NCI-H345 (cell line): Measurements from ENCODE around the gene MRPL48.
A peak's percentile ranks its signal among the peaks of the same experiment; 100 is the strongest.
"Not testable (repeated sequence)": the region's sequence is repeated elsewhere in the genome, so short reads cannot be mapped to it uniquely, and the experiment has no call there.

Experiments used
- DNase-seq: peaks from one replicate; lab custom pipeline; 2025; lab: John Stamatoyannopoulos, UW

The MRPL48 gene

DNA sequence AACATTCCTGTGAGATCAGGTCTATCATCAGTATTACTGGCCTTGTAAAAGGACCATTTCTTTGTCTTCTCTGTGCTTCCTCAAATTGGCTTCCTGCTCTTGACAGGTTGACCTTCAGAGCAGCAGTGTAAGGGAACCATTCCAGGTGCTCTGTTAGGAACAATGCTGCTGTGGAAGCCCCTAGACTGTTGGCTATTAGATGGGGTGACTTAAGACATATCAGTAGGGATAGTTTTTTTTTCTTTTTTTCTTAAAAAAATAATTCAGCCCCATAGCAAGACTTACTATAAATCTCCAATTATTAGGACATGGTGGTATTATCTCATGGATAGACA is 51.4 kb downstream of the MRPL48 start:
- DNase-seq: no peak

- DNase-seq: no peak
These were observed 63.5 kb downstream of the MRPL48 start for GRCh38 chr11:73851046-73851764.

DNA sequence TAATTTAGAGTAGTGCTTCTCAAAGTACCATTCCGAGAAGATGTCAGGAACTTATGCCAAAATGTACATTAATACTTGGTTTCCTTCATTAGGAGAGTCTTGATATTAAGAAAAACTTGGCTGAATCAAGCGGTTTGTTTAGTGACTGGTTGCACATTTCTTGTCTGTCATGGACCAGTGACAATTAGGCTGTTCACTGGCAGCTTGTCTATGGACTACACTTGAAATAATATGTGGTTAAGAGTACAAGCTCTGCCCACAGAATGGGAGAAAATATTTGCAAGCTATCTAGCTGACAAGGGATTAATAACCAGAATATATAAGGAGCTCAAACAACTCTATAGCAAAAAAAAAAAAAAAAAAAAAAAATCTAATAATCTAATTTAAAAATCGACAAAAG is 64.4 kb downstream of the MRPL48 start:
- no peak for DNase-seq

DNA sequence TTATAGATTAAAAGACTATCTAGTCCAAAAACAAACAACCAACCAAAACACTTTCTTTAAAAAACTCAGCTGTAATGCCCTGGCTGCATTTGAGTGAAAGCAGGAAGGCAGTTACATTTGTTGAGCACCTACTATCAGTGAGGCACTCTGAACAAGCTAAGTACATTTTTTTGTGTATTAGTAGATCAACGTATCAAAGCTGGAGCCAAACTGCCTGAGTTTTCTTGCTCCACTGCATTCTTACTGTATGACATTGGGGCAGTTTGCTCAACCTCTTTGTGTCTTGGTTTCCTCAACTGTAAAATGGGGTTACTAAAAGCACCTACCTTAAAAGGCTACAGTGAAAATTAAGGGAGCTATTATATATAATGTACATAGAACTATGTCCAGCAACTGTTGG is 67.0 kb downstream of the MRPL48 start:
- DNase-seq: no peak

DNA sequence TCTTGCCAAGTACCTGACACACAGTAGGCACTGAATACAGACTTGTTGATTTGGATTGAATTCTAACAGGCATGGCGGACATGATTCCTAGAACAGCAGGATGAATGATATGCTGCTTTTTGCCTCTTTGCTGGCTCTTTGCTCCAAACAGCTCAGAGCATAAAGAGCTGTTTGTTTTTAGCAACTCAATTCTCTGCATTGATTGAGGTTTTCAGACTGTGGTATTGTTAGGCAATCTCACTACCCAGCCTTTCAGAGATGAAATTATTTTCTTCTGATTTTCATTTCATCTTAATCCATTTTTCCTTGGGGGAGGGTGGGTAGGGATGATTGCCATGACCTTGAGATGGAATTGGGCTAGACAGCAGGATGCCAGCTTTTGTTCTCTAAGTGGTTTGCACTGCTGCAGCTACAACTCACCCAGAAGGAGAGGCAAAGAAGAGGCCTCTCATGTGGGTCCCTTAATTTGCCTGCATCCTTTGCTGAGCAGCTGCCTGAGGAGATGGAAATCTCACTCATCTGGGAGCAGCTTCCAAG is 68.4 kb downstream of the MRPL48 start:
- peak; percentile 27 for DNase-seq

DNA sequence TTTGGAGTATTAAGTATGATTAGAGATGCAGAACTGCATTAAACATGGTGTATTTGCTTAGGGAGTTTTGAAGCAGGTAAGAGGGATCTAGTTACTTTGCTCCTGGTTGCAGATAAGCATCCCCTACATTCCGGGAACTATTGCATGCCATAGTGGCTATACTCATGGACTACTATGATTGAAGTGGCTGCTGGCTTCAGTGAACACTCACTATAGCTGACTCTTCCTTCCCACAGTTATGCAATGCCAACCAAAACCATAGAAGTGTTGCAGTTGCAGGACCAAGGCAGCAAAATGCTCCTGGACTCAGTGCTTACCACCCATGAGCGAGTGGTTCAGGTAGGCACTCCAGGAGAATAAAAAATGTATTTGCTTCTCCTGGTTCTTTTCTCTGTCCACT is 72.0 kb downstream of the MRPL48 start:
- DNase-seq: no peak

- DNase-seq: no peak
These were observed 72.5 kb downstream of the MRPL48 start for GRCh38 chr11:73860202-73860601.

GRCh38 chr11:73862986-73863385 is 75.3 kb downstream of the MRPL48 start:
- no peak for DNase-seq

- DNase-seq: no peak
These were observed 78.5 kb downstream of the MRPL48 start for GRCh38 chr11:73866095-73866579.

DNA sequence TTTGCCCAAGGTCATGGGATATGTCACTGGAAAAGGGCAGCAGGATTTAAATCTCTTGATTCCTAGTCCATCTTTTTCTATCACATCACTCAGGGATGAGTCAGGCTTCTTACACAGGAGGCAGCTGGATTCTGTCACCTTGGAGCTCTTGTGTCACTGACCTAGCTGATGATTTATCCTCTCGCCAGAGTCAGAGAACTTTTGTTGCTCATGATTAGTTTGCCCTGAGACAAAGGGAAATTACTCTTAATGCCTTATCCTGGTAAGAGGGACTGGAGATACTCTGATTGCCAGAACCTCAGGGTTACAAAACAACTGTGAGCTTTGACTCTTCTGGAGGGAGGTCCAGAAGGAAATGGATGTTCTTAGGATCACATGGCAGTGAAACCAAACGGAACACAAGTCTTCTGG is 78.9 kb downstream of the MRPL48 start:
- no peak for DNase-seq

DNA sequence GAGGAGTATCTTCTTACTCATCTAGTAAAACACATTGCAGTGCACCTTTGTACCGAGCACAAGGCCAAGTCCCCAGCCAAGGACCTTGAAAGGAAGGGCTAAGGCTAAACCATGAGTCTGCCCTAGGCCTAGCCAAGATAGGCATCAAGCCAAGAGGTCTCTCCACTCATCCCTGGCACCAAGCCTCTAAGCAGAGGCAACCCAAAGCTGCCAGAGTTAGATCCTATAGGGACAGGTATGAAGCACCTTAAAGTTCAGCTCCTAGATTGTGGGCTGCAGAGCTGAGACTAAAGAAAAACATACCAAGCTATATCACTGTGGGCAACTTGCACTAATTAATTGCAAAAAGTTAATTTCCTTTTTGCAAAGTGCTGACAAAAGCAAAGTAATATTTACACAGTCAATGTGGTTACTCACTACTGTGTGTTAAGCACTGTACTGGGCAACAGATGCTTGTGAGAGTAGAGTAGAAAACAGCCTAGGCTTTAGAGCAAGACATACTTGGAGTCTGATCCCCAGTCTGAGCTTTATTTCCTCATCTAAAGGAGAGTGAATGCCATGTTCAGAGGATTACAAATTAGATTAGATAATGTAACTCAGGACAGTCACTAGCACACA is 81.8 kb downstream of the MRPL48 start:
- no peak for DNase-seq

GRCh38 chr11:73870261-73870660 is 82.6 kb downstream of the MRPL48 start:
- DNase-seq: no peak

DNA sequence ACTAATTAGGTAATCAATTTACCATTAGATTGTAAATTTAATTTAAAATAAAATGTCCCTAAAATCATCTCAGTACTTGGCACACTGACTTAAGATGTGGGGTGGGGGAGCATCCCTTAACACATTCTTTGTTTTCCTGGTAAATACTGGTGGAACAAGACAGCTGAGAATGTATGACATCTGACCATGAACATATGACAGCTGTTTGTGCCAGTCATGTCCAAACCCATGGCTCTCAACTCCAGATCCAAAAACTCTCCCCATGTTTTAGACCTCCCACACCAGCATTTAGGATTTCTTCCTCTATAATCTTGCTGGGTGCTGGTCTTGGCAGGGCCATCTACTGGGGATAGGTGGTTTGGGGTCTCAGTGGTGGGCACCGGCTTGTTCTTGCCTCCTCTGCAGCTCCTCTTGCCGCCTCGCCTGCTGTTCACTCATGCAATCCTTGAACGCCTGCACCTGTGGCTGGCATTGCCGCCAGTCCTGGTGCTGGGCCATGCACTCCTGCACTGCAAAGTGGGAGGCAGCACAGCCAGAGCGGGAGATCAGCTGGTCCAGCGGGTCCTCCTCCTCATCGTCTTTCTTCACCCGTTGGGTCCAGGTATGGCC is 85.2 kb downstream of the MRPL48 start:
- no peak for DNase-seq

GRCh38 chr11:73875380-73875779 is 87.7 kb downstream of the MRPL48 start:
- no peak for DNase-seq

GRCh38 chr11:73875840-73876239 is 88.2 kb downstream of the MRPL48 start:
- no peak for DNase-seq

DNA sequence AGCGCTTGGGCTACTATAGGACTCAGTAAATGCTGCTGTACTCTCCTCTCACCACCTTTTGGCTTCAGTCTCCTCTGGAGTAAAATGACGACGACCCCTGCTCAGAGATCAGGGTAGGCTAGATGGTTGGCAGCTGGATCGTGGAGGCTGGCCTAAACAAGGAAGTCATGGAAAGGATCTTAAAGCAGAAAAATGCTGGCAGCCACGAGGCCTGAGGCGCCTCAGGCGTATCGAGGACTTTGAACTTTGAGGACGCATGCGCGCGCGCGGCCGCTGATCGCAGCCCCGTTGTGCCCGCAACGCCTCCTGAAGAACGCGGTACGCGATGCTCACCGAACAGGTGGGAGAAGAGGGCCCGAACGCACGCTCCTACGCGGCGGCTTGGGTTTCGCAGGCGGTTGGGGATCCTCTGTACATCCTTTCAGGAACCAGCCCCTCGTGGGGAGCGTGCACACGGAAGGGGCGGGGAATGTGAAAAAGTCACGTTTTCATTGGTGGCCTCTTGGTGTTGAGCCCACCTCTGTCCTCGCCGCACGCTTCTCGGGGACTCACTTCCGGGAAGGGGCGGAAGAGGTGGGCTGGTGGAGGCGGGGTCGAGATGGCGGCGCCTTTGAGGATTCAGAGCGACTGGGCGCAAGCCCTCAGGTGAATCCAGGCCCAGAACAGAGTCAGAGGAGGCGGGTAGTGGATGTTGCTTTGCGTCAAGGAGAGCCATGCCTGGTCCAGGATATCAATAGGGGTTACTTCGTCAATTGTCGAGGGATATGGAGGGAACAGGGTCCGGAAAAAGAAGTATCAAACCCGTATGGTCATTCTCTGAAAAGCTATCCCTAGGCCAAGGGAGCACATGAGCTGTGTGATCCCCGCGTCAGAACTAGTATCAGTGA is 89.0 kb downstream of the MRPL48 start, which contains the start of the genes COA4 and PAAF1:
COA4 (minus strand) TSS at position 423 of the 887 bp plus-strand sequence. CDS start 3,468 bp downstream, outside the sequence.
PAAF1 (plus strand) TSS at position 576 of the 887 bp plus-strand sequence; CDS start at position 599, 23 bp downstream.
- peak; percentile 98 for DNase-seq

DNA sequence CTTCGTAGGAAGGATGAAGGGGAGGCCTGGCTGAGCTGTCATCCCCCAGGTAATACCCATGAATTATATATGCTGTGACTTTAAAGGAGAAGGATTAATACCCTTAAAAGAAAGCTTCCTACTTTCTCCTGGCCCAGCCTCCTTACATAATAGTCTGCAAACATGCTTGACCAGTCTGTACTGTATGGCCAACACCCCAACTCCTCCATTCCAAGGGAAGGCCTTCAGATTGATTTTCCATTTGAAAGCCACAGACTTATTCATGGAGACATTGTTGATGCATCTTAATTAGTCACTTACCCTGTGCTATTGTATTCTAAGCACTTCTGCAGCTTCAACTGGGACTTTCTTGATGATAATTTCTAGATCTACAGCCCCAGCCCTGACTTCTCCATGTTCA is 91.1 kb downstream of the MRPL48 start:
- no peak for DNase-seq

DNA sequence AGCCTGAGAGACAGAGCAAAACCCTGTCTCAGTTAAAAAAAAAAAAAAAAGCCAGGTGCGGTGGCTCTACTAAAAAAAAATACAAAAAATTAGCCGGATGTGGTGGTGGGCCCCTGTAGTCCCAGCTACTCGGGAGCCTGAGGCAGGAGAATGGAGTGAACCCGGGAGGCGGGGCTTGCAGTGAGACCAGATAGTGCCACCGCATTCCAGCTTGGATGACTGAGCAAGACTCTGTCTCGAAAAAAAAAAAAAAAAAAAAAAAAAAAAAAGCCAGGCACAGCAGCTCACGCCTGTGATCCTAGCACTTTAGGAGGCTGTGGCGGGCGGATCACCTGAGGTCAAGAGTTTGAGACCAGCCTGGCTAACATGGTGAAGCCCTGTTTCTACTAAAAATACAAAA is 92.8 kb downstream of the MRPL48 start:
- not testable (repeated sequence) for DNase-seq

GRCh38 chr11:73883856-73884255 is 96.2 kb downstream of the MRPL48 start:
- DNase-seq: no peak

- DNase-seq: no peak
These were observed 100.6 kb downstream of the MRPL48 start for GRCh38 chr11:73888244-73888643.

DNA sequence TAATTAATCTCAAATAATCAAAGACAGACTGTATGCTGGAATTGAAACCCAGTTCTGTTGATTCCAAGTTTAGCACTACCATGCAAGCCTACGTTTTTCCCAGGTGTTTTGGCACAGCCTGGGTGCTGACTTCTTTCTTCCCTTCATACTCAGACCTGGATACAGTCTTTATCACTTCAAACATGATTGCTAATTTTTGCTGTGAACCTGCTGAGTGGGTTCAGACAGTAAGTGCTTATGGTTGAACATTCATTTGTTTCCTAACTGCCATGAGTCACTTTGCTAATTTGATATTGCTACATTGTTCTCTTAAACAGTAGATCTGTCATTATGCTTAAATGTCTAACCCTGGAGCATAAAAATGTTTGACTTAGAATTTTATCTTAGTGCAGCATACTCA is 101.3 kb downstream of the MRPL48 start:
- no peak for DNase-seq

DNA sequence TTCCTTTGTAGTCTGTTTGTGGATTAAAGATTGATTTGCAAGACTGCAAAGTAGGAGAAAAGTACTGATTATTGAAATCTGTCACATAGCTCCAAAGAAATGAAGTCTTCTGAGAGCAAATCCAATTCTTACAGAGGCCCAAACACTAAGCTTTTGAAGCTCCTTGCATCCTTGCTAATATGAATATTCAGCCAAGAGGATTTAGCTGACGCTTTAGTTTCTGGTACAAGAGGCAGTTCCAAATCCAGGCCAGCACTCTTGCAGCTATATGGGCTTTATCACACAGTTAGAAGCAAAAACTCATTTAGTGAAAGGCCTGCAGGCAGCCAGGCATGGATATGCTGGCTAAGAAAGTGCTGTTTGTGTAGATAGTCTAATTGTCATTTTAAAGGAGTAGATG is 101.9 kb downstream of the MRPL48 start:
- DNase-seq: no peak
